GM19043 (cell line): Measurements from ENCODE around the gene ARHGEF2.
A peak's percentile ranks its signal among the peaks of the same experiment; 100 is the strongest.

ENCODE experiments used
- ATAC-seq: cut with Tn5 transposase; IDR thresholded peaks from one replicate; pipeline ENCODE4 v1.9.1; 2021; ENCODE audit warnings: low read depth; ENCODE audit not compliant: unreplicated experiment

The ARHGEF2 gene

DNA sequence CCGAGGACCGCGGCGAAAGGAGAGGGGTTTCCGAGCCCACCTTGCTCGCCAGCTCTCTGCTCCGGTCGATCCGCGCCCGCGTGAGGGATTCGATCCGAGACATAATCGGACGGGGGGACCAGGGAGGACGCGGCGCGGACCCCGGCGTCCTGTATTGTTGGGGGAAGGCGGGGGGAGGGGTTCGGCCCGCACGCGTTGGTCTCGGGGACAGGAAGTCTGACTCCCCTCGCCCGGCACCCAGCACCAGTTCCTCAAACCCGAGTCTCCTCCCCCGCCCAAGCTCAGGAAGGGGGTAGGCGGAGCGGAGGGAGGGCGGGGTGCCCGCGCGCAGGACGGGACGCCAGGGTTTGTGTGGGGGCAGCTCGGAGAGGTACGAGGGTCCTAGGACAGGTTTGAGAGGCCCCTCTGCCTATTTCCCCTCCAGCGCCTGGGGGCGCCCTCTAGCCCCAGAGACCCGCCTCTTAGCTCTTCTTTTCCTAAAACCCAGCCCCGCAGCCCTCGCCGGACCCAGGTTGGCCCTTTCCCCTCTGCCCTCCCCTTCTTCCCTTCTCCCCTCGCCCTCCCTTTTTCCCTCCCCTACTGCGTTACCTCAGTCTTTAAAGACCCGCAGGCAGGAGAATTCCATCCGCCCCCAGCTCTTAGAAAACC lies at the start of gene ARHGEF2:
ARHGEF2 (minus strand) TSS at position 223 of the 648 bp plus-strand sequence; CDS start at position 103, 120 bp downstream.
- no peak for ATAC-seq

GRCh38 chr1:156026588-156026987 lies 48.2 kb upstream of the ARHGEF2 start:
- no peak for ATAC-seq

DNA sequence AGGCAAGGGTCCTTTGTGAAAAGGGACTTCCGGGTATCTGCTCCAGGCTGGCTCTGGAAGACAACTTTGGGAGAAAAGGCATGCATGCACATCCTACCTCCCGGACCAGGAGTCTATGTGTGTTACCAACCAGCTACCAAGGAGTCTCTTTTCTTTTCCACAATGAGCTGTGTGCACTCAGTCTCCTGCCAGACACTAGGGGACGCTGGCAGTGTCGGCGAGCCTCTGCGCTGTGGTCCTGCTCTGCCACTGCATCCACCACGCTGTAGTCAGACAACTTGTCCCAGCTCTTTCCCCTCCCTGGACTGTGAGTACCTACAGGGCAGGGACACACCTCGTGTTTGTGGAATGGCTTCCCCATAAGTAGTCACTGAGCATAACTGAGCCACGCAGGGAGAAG lies 47.5 kb upstream of the ARHGEF2 start:
- ATAC-seq: no peak

DNA sequence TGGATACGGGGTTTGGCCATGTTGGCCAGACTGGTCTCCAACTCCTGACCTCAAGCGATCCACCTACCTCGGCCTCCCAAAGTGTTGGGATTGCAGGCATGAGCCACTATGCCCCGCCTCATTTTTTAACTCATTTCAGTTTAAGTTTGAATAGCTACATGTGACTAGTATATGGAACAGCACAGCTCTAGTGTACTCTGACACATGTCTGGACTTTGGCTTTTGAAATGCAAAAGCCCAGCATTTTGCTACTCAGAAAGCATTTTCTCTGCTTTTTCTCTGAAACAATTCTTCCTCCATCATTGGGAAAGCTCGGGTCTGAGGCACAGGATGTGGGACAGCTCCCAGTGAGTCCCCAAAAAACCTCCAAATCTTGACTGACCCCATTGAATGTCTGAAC lies 46.5 kb upstream of the ARHGEF2 start:
- ATAC-seq: no peak

DNA sequence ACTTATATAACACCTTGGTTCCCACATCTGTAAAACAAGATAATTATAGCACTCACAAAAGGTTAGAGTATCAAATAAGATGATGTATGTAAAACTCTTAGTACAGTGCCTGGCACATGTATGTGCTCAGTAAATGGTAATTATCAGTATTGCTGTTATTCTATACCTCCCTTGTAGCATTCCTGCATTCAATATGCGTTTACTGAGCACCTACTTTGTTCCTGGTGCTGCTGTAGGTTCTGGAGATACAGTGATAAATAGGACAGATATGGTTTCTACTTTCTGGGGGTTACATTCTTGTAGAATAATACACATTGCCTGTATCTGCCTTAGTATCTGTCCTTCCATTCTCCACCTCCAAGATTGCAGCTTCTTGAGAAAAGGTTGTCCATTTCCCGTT lies 43.6 kb upstream of the ARHGEF2 start:
- no peak for ATAC-seq

DNA sequence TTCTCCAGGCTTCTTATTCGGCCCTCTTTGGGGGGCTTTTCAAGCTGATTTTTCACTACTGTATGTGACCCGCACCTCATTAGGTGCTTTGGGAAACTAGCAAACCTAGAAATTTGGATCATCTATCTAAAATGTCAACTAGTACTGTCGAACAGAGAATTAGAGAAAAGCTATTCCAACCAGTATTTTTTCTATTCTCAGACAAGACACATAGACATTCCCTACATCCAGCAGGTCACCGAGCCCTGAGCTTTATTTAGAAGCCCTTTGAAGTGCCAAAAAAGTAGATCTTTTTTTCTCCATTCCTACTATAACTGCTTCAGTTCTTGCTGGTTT lies 42.7 kb upstream of the ARHGEF2 start:
- no peak for ATAC-seq

DNA sequence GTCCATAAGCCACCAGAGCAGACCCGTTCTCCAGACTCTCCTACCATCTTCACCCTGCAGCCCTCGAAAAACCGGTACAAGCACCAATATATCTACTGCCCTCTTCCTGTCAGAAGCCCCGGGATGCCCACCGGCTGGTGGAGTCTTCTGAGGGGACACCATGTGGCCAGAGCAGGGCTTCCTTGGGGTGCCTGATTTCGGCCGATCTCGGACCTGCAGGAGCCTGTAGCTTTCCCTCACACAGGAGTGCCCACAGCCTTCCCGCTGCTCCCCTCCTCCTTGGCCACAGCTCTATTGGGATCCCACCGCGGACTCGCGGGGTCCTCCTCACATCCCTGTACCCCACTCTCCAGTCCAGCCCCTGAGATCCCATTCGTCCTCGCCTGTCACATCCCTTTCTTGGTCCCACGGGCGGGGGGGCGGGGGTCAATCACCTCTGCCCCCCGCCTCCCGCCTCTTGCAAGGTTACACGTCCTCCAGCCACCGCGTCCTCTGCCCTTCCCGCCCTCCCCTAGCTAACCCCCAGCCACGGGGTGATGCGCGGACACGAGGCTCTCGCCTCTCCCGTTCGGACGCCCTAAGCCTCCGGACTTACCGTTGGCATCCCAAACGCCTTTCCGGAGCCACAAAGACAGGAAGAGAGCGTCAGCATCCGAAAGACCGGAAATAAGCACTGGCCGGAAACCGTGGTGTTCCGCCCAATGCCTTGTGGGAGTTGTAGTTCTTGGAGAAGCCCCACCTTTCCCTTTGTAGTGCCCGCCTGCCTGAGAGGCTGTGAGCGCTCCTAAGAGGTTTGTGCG lies 42.1 kb upstream of the ARHGEF2 start, which contains the start of gene SSR2:
SSR2 (minus strand) TSS at position 659 of the 800 bp plus-strand sequence. CDS start 784 bp downstream, outside the sequence.
- ATAC-seq: peak; percentile 95

DNA sequence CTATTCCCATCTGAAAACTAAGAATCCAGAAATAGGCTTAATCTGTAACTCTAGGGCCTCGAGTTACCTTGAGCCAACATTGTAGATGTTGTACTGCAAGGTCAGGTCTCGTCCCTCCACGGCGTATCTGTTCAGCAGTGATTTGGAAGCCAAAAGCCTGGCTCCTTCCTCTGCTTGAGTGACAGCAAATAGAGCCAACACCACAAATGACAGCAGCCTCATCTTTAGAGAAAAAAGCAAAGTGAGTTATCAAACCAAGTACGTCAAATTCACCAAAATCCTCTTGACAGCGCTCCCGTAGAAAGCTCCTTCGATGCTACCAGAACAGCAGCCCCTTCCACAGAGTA lies 41.6 kb upstream of the ARHGEF2 start:
- ATAC-seq: no peak

DNA sequence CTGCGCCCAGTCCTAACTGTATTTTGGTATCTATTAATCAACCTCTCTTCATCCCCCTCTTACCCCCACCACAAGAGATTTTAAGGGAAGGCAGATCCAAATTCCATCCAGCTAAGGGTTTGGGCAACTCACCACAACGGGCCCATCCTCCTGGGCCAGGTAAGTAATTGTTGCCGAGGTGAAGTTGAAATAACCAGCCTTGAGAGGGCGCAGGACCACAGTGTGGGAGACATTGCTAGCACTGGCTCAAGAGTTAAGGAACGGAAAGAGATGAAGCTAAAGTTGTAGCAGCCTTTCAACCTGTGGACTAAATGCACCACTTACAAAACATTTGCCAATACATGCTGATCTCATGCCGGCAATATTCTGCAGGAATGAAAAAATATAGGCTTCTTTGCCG lies 36.5 kb upstream of the ARHGEF2 start:
- ATAC-seq: no peak

- peak; percentile 68 for ATAC-seq
Observed at GRCh38 chr1:156012051-156012817, 33.9 kb upstream of the ARHGEF2 start.

- no peak for ATAC-seq
Observed at GRCh38 chr1:156009404-156009803, 31.1 kb upstream of the ARHGEF2 start.

GRCh38 chr1:156006666-156007376 lies 28.5 kb upstream of the ARHGEF2 start:
- no peak for ATAC-seq

DNA sequence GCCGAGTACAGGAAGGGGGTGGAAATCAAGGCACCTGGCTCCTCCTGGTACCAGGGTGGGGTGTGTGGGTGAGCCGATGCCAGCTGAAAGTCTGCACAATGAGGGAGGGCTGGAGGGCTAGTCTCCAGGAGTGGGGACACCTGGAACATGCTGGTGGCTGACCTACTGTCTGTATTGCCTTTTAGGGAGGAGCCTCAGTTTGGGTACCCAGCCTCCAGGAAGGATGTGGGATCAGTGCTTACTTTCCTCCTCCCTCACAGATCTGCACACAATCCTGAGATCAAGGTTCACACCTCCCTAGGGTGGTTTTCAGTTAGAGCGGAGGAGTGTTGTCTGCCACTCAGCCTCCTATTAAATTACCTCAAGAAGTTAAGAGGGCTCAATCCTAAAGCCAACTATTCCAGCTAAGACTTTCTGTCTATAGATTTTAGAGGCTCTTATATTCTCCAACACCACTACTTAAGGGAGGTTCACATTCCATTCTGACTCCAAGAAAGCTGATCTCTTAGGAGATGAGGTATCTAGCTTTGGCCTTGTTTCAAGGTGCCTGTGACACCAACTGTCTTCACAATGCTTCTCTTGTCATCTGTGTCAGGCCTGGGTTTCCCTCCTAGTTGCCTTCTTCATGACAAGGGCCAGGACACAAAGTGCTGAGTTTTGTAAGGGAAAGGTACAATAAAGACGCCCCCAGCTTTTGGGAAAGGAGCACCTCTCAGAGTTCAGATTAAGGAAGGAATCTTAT lies 26.7 kb upstream of the ARHGEF2 start:
- no peak for ATAC-seq

DNA sequence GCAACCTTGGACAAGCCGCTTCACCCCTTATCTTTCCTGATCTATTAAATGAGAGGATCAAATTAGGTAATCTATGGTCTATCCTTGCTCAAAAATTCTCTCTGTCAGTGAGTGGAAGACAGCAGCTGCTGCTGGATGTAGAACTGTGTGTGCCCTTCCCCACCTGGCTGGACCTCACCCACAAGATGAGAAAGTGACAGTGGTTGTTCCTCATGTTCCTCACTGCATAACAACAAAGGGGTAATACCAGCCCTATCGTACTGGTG lies 25.5 kb upstream of the ARHGEF2 start:
- no peak for ATAC-seq

DNA sequence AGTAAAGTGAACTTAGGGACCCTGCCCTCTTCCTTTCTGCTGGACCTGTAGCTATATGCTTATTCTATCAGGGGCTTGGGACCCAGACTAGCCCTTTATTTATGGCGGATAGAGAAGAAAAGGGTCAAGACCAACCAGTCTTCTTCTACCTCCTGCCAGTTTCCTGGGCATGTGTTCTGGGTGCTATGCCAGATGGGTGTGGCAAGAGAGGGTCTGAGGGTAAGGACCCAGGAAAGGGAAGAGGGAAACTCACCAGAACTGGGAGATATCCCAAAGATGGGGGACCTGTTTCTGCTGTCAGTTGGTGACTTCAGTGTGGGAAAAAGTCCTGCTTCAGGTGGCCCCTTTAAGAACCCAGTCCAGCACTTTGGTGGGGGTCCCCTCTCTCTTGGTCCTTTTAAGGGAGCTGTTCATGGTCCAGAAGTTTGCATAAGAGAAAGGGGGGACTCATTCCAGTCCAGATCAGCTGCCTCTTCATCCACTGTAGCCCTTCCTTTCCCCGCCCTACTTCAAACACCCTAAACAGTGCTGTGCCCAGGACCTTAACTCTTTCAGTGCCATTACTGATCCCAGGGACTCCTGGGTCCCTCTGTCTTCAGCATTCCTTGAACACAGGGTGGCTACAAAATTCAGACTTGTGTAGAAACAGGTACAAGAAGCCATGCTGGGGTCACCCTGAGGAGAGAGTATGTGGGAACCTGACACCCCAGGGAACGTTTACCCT lies 24.0 kb upstream of the ARHGEF2 start:
- no peak for ATAC-seq

DNA sequence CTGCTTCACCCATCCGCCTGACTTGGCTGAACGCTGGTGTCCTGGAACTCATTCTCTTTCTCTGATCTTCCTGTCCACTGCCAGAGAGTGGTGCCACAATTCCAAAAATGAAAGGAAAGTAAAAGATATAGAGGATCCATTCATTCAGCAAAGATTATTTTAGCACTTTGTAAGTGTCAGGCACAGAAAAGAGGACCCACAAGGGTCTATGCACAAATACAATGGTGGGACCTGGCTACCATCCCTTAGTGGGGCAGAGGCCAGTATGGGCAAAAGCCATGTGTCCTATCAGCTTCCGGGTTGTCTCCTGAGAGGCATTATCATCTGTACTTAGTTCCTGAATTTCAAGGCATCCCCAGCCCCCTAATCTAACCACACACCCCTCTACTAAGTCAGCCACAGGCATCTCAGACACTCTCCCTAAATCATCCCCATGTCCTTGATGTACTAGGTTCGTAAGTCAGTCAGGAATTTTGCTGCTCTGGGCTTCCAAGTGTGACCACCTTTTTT lies 23.4 kb upstream of the ARHGEF2 start:
- no peak for ATAC-seq

GRCh38 chr1:156001021-156001661 lies 22.8 kb upstream of the ARHGEF2 start:
- ATAC-seq: no peak

GRCh38 chr1:155999964-156000363 lies 21.6 kb upstream of the ARHGEF2 start:
- no peak for ATAC-seq

DNA sequence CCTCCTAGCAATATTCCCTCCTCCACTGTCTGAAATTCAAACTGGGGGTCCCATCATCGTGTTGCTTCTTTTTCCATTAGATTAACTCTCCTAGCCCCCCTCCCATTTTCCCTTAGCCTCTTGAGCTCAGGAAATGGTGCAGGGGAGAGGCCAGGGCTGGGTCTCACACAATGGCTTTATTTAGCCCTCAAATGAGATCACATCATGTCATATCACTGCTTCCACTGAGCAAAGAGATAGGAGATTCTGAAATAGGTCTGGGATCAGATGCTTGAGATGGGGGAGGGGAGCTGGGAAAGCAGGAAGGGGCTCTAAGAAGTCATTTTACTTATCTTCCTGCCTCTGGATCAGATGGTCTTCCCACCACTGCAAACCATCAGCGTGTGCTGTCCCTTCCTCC lies 17.8 kb upstream of the ARHGEF2 start:
- ATAC-seq: no peak
